GM23248 (cell line): Measurements from ENCODE around the gene IFNLR1.

Source experiments
- EZH2 ChIP-seq: fragments of 200-600 bp; sonication (generic); IDR thresholded peaks from 2 replicates; pipeline ENCODE4 v1.6.1; 2018; ENCODE audit warnings: antibody characterized with exemption, mild to moderate bottlenecking; ENCODE audit not compliant: insufficient read depth, poor library complexity, severe bottlenecking
- EZH2phosphoT487 ChIP-seq: fragments of 200-600 bp; sonication (generic); IDR thresholded peaks from 2 replicates; pipeline ENCODE4 v1.6.1; 2018; ENCODE audit warnings: antibody characterized with exemption, moderate library complexity, mild to moderate bottlenecking, low read depth; ENCODE audit not compliant: insufficient read depth

- TF ChIP-seq EZH2phosphoT487 = no peak
- TF ChIP-seq EZH2 = no peak
These were observed 18.4 kb upstream of the IFNLR1 start for GRCh38 chr1:24205345-24206082.
